Superior temporal gyrus (tissue), 1 donor: ENCODE measurements around the gene LTBP3.

Experiments used
- DNase-seq: peaks from one replicate; pipeline ENCODE4 v3.0.0-alpha.2; 2016; ENCODE audit errors: extremely low spot score

LTBP3 gene

GRCh38 chr11:65496304-65497140, 61.6 kb downstream of the LTBP3 start:
- DNase-seq: peak; percentile 78

GRCh38 chr11:65493367-65494176, 64.6 kb downstream of the LTBP3 start:
- DNase-seq: peak; percentile 60

- DNase-seq: peak; percentile 88
Observed at GRCh38 chr11:65492637-65493366, 65.4 kb downstream of the LTBP3 start.

- DNase-seq: peak; percentile 85
Observed at GRCh38 chr11:65492387-65492636, 65.8 kb downstream of the LTBP3 start.

- no peak for DNase-seq
Observed at GRCh38 chr11:65491614-65492386, 66.4 kb downstream of the LTBP3 start.

GRCh38 chr11:65491163-65491465, 67.0 kb downstream of the LTBP3 start:
- DNase-seq: peak; percentile 33

GRCh38 chr11:65489706-65490320, 68.3 kb downstream of the LTBP3 start:
- peak; percentile 58 for DNase-seq

- DNase-seq: peak; percentile 71
Observed at GRCh38 chr11:65489035-65489705, 69.0 kb downstream of the LTBP3 start.
